Parathyroid adenoma (tissue), 2 donors: ENCODE results near the gene GMPS.

Experiments
- H2AFZ ChIP-seq: fragments of 300-600 bp; sonication (generic); one replicate; pipeline ENCODE4 v1.7.0; 2017; ENCODE audit warnings: antibody characterized with exemption, mild to moderate bottlenecking
- H3K27ac ChIP-seq: fragments of 300-600 bp; sonication (generic); one replicate; pipeline ENCODE4 v1.7.0; 2017
- H3K27me3 ChIP-seq: fragments of 300-600 bp; sonication (generic); one replicate; pipeline ENCODE4 v1.7.0; 2017; ENCODE audit warnings: low read length; ENCODE audit not compliant: control insufficient read depth, insufficient read depth
- H3K36me3 ChIP-seq: fragments of 300-600 bp; sonication (generic); one replicate; pipeline ENCODE4 v1.7.0; 2017; ENCODE audit warnings: low read length; ENCODE audit not compliant: control insufficient read depth, insufficient read depth
- H3K4me1 ChIP-seq: fragments of 300-600 bp; sonication (generic); one replicate; pipeline ENCODE4 v1.7.0; 2017; ENCODE audit warnings: control low read depth
- H3K4me2 ChIP-seq: fragments of 300-600 bp; sonication (generic); one replicate; pipeline ENCODE4 v1.7.0; 2017; ENCODE audit warnings: low read length
- H3K4me3 ChIP-seq: fragments of 300-600 bp; sonication (generic); one replicate; pipeline ENCODE4 v1.7.0; 2017; ENCODE audit warnings: low read depth, low read length
- H3K79me2 ChIP-seq: fragments of 300-600 bp; sonication (generic); one replicate; pipeline ENCODE4 v1.7.0; 2017; ENCODE audit warnings: control low read depth
- H3K9ac ChIP-seq: fragments of 300-600 bp; sonication (generic); one replicate; pipeline ENCODE4 v1.7.0; 2017; ENCODE audit warnings: mild to moderate bottlenecking
- H3K9me3 ChIP-seq: fragments of 300-600 bp; sonication (generic); one replicate; pipeline ENCODE4 v1.7.0; 2017; ENCODE audit warnings: low read length; ENCODE audit not compliant: control insufficient read depth
- CTCF ChIP-seq: fragments of 300-600 bp; sonication (generic); IDR thresholded peaks from one replicate; pipeline ENCODE4 v1.7.0; 2017; ENCODE audit warnings: antibody characterized with exemption, mild to moderate bottlenecking
- donor health status: primary hyperparathyroidism.

Gene GMPS

DNA sequence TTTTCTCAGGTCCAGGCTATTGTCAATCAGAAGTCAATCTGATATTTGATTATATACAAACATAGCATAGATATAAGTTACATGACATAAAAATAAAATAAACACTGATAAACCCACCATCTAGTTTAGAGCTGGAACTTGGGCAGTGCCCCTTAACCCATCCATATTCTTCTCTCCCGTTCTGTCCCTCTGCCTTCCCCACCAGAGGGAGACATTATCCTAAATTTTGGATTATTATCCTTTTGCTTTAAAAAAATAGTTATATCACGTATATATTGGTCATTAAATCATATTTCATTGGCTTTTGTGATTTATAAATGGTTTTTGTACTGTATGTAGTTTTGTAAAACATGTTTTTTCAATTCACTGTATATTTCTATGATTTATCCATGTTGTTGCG, 107.9 kb downstream of the GMPS start:
- H3K27me3 ChIP-seq: no peaks in the 10 kb centered on the region
- no peak overlapping the region for H2AFZ ChIP-seq
- H3K9me3 ChIP-seq: no peaks in the 10 kb centered on the region
- H3K79me2 ChIP-seq: no peaks in the 10 kb centered on the region
- no peaks in the 10 kb centered on the region for H3K36me3 ChIP-seq
- no peak overlapping the region for H3K4me2 ChIP-seq
- H3K4me3 ChIP-seq: no peak overlapping the region
- no peak for TF ChIP-seq CTCF
- H3K27ac ChIP-seq: no peak overlapping the region
- no peaks in the 10 kb centered on the region for H3K4me1 ChIP-seq
- H3K9ac ChIP-seq: no peak overlapping the region

- Histone ChIP-seq H3K9ac (no peak overlapping the region), H3K4me1 (no peaks in the 10 kb centered on the region), H2AFZ (no peak overlapping the region), H3K9me3 (no peaks in the 10 kb centered on the region), H3K79me2 (no peaks in the 10 kb centered on the region), H3K4me2 (no peak overlapping the region), H3K27ac (no peak overlapping the region), H3K4me3 (no peak overlapping the region), H3K36me3 (no peaks in the 10 kb centered on the region), H3K27me3 (no peaks in the 10 kb centered on the region)
- TF ChIP-seq CTCF: no peak
Measured at GRCh38 chr3:155979746-155980145, 109.3 kb downstream of the GMPS start.

- H3K9me3 ChIP-seq: no peaks in the 10 kb centered on the region
- H3K4me2 ChIP-seq: no peak overlapping the region
- no peak for TF ChIP-seq CTCF
- no peaks in the 10 kb centered on the region for H3K79me2 ChIP-seq
- no peaks in the 10 kb centered on the region for H3K36me3 ChIP-seq
- H2AFZ ChIP-seq: no peak overlapping the region
- H3K4me1 ChIP-seq: no peaks in the 10 kb centered on the region
- H3K9ac ChIP-seq: no peak overlapping the region
- H3K27ac ChIP-seq: no peak overlapping the region
- no peak overlapping the region for H3K4me3 ChIP-seq
- H3K27me3 ChIP-seq: no peaks in the 10 kb centered on the region
Measured at GRCh38 chr3:155981669-155982068, 111.2 kb downstream of the GMPS start.

DNA sequence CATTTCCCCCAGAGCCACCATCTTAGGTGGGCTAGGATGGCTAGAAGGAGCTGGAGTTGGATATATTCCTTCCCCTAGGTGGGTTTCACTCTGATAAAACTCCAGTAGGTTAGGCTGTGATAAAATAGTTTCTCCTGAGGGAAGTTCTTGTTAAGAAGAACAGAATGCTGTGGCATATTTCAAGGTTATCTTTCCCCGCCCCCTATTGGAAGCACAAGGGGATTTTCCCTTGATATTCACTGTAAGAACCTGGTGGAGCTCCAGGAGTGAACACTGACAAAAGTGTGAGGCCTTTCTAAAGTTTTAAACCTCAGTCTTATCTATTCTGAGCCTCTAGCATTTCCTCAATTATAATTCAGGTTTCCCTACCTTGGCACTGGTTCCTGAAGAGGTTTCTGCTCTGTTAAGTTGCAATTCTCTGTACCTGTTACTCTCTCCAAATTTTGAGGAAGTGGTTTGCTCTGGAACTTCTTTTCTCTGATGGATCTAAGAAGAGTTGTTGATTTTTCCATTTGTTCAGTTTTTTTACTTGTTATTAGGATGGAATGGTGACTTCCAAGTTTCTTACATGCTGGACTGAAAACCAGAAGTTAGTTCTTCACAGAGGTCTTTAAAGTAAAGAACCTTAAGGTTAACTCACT, 113.5 kb downstream of the GMPS start:
- H3K27ac ChIP-seq: no peak overlapping the region
- no peak overlapping the region for H3K4me2 ChIP-seq
- H3K9ac ChIP-seq: no peak overlapping the region
- no peak for TF ChIP-seq CTCF
- no peak overlapping the region for H3K4me3 ChIP-seq
- no peaks in the 10 kb centered on the region for H3K27me3 ChIP-seq
- H3K36me3 ChIP-seq: no peaks in the 10 kb centered on the region
- H2AFZ ChIP-seq: no peak overlapping the region
- no peaks in the 10 kb centered on the region for H3K9me3 ChIP-seq
- H3K4me1 ChIP-seq: no peaks in the 10 kb centered on the region
- no peaks in the 10 kb centered on the region for H3K79me2 ChIP-seq

DNA sequence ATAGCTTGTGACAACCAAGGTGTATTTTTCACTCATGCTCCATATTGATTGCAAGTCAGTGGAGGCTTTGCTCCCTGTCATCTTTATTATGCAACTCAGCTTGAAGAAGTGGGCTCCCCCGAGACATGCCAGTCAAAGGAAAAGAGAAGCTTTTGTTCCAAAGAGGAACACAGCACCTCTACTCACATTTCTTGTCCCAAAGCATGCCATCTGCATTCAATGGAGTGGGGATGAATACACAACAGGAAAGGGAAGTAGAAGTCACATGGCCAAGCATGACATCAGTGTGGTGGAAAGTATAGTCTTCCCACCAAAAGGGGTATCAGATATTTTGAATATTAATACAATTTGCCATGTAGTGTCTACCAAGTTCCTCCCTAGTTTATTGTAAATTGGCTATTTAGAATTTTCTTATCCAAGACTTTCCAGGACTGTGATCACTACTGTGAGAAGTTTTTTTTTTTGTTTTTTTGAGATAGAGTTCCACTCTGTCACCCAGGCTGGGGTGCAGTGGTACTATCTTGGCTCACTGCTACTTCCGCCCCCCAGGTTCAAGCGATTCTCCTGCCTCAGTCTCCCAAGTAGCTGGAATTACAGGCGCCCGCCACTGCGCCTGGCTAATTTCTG, 114.5 kb downstream of the GMPS start:
- no peak for TF ChIP-seq CTCF
- H3K4me1 ChIP-seq: no peaks in the 10 kb centered on the region

More for the DNA sequence above, 114.5 kb downstream of the GMPS start:
- no peaks in the 10 kb centered on the region for H3K27me3 ChIP-seq
- no peak overlapping the region for H3K27ac ChIP-seq
- no peak overlapping the region for H3K9ac ChIP-seq
- no peaks in the 10 kb centered on the region for H3K36me3 ChIP-seq
- H3K9me3 ChIP-seq: no peaks in the 10 kb centered on the region
- H3K79me2 ChIP-seq: no peaks in the 10 kb centered on the region
- no peak overlapping the region for H3K4me3 ChIP-seq
- no peak overlapping the region for H3K4me2 ChIP-seq
- H2AFZ ChIP-seq: no peak overlapping the region
